Spleen (tissue), 11 donors: Measurements from ENCODE around the gene JPH2. TPM values are rescaled to one million over a fixed set of nuclear protein-coding genes. Genes with fewer than 3 reads are reported as not detected.

Experiments
- DNase-seq: peaks from one replicate; pipeline ENCODE4 v3.0.0-alpha.2; 2020
- H3K27ac ChIP-seq, 8 donors: fragments of 200-600 bp; sonication (generic) in 7 of 8; 1 replicate in 4 of 8; 2 replicates in 4 of 8; pipeline versions ENCODE4 v1.5.0 to v1.8.0; 2016 to 2021; ENCODE audit warnings: inconsistent platforms in 4 of 8, mild to moderate bottlenecking in 4 of 8, moderate library complexity in 1 of 8
- H3K27me3 ChIP-seq, 7 donors: fragments of 200-600 bp; sonication (generic) in 6 of 7; replicated peaks in 1 of 7; 1 replicate in 4 of 7; 2 replicates in 3 of 7; pipeline versions ENCODE4 v1.5.0 to v1.8.0; 2016 to 2021; ENCODE audit warnings: inconsistent platforms in 3 of 7, mild to moderate bottlenecking in 1 of 7
- H3K36me3 ChIP-seq, 6 donors: fragments of 200-600 bp; sonication (generic) in 5 of 6; 1 replicate in 4 of 6; 2 replicates in 2 of 6; pipeline versions ENCODE4 v1.5.0 to v1.8.0; 2016 to 2021; ENCODE audit warnings: inconsistent platforms in 2 of 6
- H3K4me1 ChIP-seq, 6 donors: fragments of 200-600 bp; sonication (generic) in 5 of 6; 1 replicate in 3 of 6; 2 replicates in 3 of 6; pipeline versions ENCODE4 v1.5.0 to v1.8.0; 2016 to 2021; ENCODE audit warnings: inconsistent platforms in 3 of 6
- H3K4me3 ChIP-seq, 8 donors: fragments of 200-600 bp; sonication (generic) in 7 of 8; 1 replicate in 4 of 8; 2 replicates in 4 of 8; pipeline versions ENCODE4 v1.5.0 to v1.8.0; 2016 to 2021; ENCODE audit warnings: inconsistent platforms in 4 of 8, mild to moderate bottlenecking in 4 of 8, moderate library complexity in 2 of 8
- H3K9me3 ChIP-seq, 8 donors: fragments of 200-600 bp; sonication (generic) in 7 of 8; 1 replicate in 4 of 8; 2 replicates in 4 of 8; pipeline versions ENCODE4 v1.5.0 to v1.8.0; 2016 to 2021; ENCODE audit warnings: inconsistent platforms in 4 of 8
- CTCF ChIP-seq, 11 experiments: fragments of 200-600 bp in 7 of 11; fragments of 450-650 bp in 4 of 11; sonication (generic) in 4 of 11; IDR thresholded peaks in 8 of 11; conservative IDR thresholded peaks in 3 of 11; 1 replicate in 7 of 11; 2 replicates in 4 of 11; pipeline versions ENCODE4 v1.4.0 to v1.8.0; 2016 to 2021; ENCODE audit warnings: antibody characterized with exemption in 11 of 11, inconsistent platforms in 4 of 11, mild to moderate bottlenecking in 1 of 11
- POLR2A ChIP-seq, 3 donors: fragments of 450-650 bp; IDR thresholded peaks; one replicate each; pipeline ENCODE4 v1.5.1; 2017; ENCODE audit warnings: antibody characterized with exemption in 3 of 3, mild to moderate bottlenecking in 1 of 3
- POLR2AphosphoS5 ChIP-seq, 3 donors: sonication (generic); formaldehyde crosslinking; IDR thresholded peaks; one replicate each; pipeline ENCODE4 v1.5.1; 2017; ENCODE audit warnings: antibody characterized with exemption in 3 of 3
- WGBS, 5 donors: extraction: QIAGEN DNeasy Blood & Tissue Kit in 3 of 5; methylation state at CpG; one replicate each; pipeline versions ENCODE4 v1.1.5 to v1.1.7; 2013 to 2018; 5-methylcytosine and 5-hydroxymethylcytosine counted together
- intact Hi-C: fragments of 100-400 bp; cut with DNase I; formaldehyde crosslinking; loops from one replicate; pipeline ENCODE4 v1.15.0; 2023; ENCODE audit warnings: low total_unique reads
- polyA plus RNA-seq, 3 donors: library from polyadenylated mRNA; stranded (reverse); fragments of 200-250 nt; gene quantifications; one replicate each; pipeline ENCODE4 v1.2.1, GENCODE V29; 2013
- total RNA-seq, 7 donors: library from RNA; depleted of rRNA in 3 of 7; stranded (reverse); fragments of >200 nt in 3 of 7; fragmentation: NEBNext Ultra II Directional in 4 of 7; extraction: Animal tissue kit (Norgen Biotek cat#: 25700) in 4 of 7; gene quantifications; one replicate each; pipeline versions ENCODE4 v1.1.0 to v1.2.1, GENCODE V29; 2016 to 2021
- donor health status: healthy with polysubstance abuse.
- donor health status: DM: no; HTN: no; CAD: no; lungs with moderate emphysema.
- donor health status: DM: no; HTN: no; CAD: no.
- donor health status: Bipolar disorder and iron deficiency.
- donor health status: healthy.
- donor health status: DM: no; HTN: no; CAD: no.
- donor health status: DM: yes; HTN: yes; CAD: no.

Gene JPH2
- total and polyA plus RNA-seq, 10 donors, result 0.50 to 4.4 (median 1.3) TPM

GRCh38 chr20:44111712-44112335 is 75.2 kb downstream of the JPH2 start:
- 43 to 66% (median 54%) methylated on average over 6 of the region's 6 CpGs for WGBS, 5 donors
- Histone ChIP-seq H3K27ac (no peak overlapping the region), H3K4me1 (peaks cover 0 to 10% (median 5%) of the 10 kb centered on the region in 6 donors), H3K9me3 (peaks cover 0 to 23% (median 13%) of the 10 kb centered on the region in 8 donors), H3K27me3 (peaks cover 0 to 62% (median 17%) of the 10 kb centered on the region in 7 donors), H3K4me3 (no peak overlapping the region), H3K36me3 (no peaks in the 10 kb centered on the region)
- TF ChIP-seq POLR2A (IDR thresholded peaks at IDR 0.05), result no peak
- no peak for TF ChIP-seq POLR2AphosphoS5 (IDR thresholded peaks at IDR 0.05)
- TF ChIP-seq CTCF (IDR thresholded peaks at IDR 0.05 in 8 of 11, conservative IDR thresholded peaks at IDR 0.05 in 3 of 11), result no peak
- intact Hi-C loops, result no loop called here
- DNase-seq, result no peak

DNA sequence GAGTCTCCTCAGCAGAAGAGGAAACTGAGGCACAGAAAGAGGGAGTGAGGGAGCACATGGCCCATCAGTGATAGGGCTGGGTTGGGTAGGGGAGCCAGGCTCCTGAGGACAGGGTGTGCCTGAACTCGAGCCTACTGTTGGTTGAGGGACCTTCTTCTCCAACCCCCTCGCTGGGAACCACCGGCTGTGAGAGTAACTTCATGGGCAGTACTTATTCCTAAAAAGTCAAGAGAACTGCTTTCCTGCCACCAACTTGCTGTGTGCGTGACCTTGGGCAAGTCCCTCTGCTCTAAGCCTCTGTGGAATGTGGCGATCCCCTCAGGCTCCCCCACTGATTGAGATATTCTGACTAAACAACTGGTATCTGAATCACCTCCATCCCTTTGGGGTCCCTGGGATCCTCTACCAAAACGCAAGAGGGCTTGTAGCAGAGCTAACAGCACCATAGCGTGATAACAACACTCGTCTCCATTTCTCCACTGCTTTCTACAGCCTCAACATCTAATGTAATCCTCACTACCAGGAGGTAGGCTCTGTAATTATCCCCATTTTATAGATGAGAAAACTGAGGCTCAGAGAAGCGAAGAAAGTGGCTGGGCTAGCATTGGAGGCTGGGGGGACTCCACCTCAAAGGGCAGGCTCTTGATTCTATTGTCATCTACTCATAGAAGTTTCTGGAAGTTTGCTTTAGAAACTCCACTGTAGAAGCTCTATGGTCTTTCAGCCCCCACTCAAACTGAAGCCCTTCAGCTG is 76.0 kb downstream of the JPH2 start:
- Histone ChIP-seq H3K27ac (no peak overlapping the region), H3K4me3 (no peak overlapping the region), H3K9me3 (peaks cover 0 to 25% (median 13%) of the 10 kb centered on the region in 8 donors), H3K27me3 (peaks cover 0 to 55% (median 12%) of the 10 kb centered on the region in 7 donors), H3K4me1 (peaks cover 0 to 2% (median under 1%) of the 10 kb centered on the region in 6 donors), H3K36me3 (no peaks in the 10 kb centered on the region)
- DNase-seq, result no peak
- TF ChIP-seq CTCF (IDR thresholded peaks at IDR 0.05 in 8 of 11, conservative IDR thresholded peaks at IDR 0.05 in 3 of 11) (no peak), POLR2A (IDR thresholded peaks at IDR 0.05) (no peak), POLR2AphosphoS5 (IDR thresholded peaks at IDR 0.05) (no peak)
- intact Hi-C loops, result no loop called here
- WGBS, 5 donors, result 55 to 90% (median 75%) methylated on average over 9 of the region's 9 CpGs

DNA sequence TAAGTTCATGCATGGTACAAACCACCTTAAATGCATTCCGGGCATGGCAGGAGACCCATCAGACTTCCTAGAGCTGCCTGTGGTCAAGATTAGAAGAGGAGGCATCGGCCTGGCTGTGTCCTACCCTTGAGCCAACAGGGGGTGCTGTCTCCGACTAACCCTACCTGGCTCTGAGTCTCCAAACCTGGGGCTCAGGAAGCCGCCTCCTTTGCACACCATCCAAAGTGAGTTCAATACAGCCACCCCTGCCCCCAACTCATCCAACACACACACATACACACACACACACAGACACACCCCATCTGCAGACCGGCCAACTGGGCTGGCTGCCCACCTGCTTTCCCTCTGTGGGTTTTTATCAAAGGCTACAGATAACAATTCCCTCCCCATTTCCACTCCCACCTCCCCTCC is 77.0 kb downstream of the JPH2 start:
- Histone ChIP-seq H3K27me3 (peaks cover 0 to 45% (median 1%) of the 10 kb centered on the region in 7 donors), H3K4me3 (no peak overlapping the region), H3K9me3 (peaks cover 0 to 25% (median 13%) of the 10 kb centered on the region in 8 donors), H3K4me1 (no peaks in the 10 kb centered on the region), H3K36me3 (no peaks in the 10 kb centered on the region), H3K27ac (no peak overlapping the region)
- intact Hi-C loops, result no loop called here
- TF ChIP-seq CTCF (IDR thresholded peaks at IDR 0.05 in 8 of 11, conservative IDR thresholded peaks at IDR 0.05 in 3 of 11), result no peak
- no peak for TF ChIP-seq POLR2AphosphoS5 (IDR thresholded peaks at IDR 0.05)
- TF ChIP-seq POLR2A (IDR thresholded peaks at IDR 0.05), result no peak
- WGBS, 5 donors, result 50 to 64% (median 56%) methylated on average over 5 of the region's 5 CpGs
- no peak for DNase-seq

- TF ChIP-seq CTCF (IDR thresholded peaks at IDR 0.05 in 8 of 11, conservative IDR thresholded peaks at IDR 0.05 in 3 of 11), result no peak
- Histone ChIP-seq H3K27ac (no peak overlapping the region), H3K27me3 (peaks cover 0 to 47% (median 5%) of the 10 kb centered on the region in 7 donors), H3K4me3 (no peak overlapping the region), H3K4me1 (no peaks in the 10 kb centered on the region), H3K9me3 (peaks cover 0 to 43% (median 29%) of the 10 kb centered on the region in 8 donors), H3K36me3 (no peaks in the 10 kb centered on the region)
- WGBS, 5 donors, result 70 to 85% (median 79%) methylated on average over 5 of the region's 5 CpGs
- intact Hi-C loops, result no loop called here
- no peak for DNase-seq
Measured at GRCh38 chr20:44106615-44107014, 80.4 kb downstream of the JPH2 start.
